Cerebellar nuclear complex (tissue), 1 donor: ENCODE results near the gene GPR15.
"Not testable (repeated sequence)": the region's sequence is repeated elsewhere in the genome, so short reads cannot be mapped to it uniquely, and the experiment has no call there.

Source experiments
- DNase-seq, 2 experiments: peaks; one replicate each; lab custom pipeline; 2025; lab: John Stamatoyannopoulos, UW

GPR15 gene

GRCh38 chr3:98558100-98558827, 26.5 kb downstream of the GPR15 start:
- no peak for DNase-seq

GRCh38 chr3:98559769-98560168, 28.0 kb downstream of the GPR15 start:
- DNase-seq, result not testable (repeated sequence)

- no peak for DNase-seq
These were observed 29.1 kb downstream of the GPR15 start for GRCh38 chr3:98560911-98561310.

- no peak for DNase-seq
These were observed 30.1 kb downstream of the GPR15 start for GRCh38 chr3:98561727-98562521.

- DNase-seq, result no peak
These were observed 32.0 kb downstream of the GPR15 start for GRCh38 chr3:98563661-98564281.

GRCh38 chr3:98564282-98565005, 32.7 kb downstream of the GPR15 start:
- no peak for DNase-seq

- no peak for DNase-seq
These were observed 33.5 kb downstream of the GPR15 start for GRCh38 chr3:98565237-98565643.

GRCh38 chr3:98565843-98566242, 34.1 kb downstream of the GPR15 start:
- DNase-seq, result no peak

GRCh38 chr3:98567666-98568270, 36.0 kb downstream of the GPR15 start:
- DNase-seq, result no peak

GRCh38 chr3:98568402-98568801, 36.6 kb downstream of the GPR15 start:
- no peak for DNase-seq

GRCh38 chr3:98573181-98573728, 41.5 kb downstream of the GPR15 start:
- no peak for DNase-seq

GRCh38 chr3:98574132-98574531, 42.4 kb downstream of the GPR15 start:
- no peak for DNase-seq

- DNase-seq, result no peak
These were observed 45.6 kb downstream of the GPR15 start for GRCh38 chr3:98577178-98577895.

GRCh38 chr3:98580401-98581386, 48.9 kb downstream of the GPR15 start:
- no peak for DNase-seq

- no peak for DNase-seq
These were observed 49.7 kb downstream of the GPR15 start for GRCh38 chr3:98581474-98581873.

GRCh38 chr3:98582042-98582441, 50.3 kb downstream of the GPR15 start:
- DNase-seq, result no peak

- DNase-seq, result no peak
These were observed 52.0 kb downstream of the GPR15 start for GRCh38 chr3:98583766-98584165.
